GM12872 (cell line): ENCODE results near the gene HOXA6.

Experiments used
- TF ChIP-seq, protein P1 (sequence below): IDR thresholded peaks from 3 replicates; pipeline ENCODE4 v1.5.1; 2011; ENCODE audit warnings: low read depth, mild to moderate bottlenecking, low read length, moderate library complexity; ENCODE audit not compliant: insufficient read depth

Gene HOXA6

DNA sequence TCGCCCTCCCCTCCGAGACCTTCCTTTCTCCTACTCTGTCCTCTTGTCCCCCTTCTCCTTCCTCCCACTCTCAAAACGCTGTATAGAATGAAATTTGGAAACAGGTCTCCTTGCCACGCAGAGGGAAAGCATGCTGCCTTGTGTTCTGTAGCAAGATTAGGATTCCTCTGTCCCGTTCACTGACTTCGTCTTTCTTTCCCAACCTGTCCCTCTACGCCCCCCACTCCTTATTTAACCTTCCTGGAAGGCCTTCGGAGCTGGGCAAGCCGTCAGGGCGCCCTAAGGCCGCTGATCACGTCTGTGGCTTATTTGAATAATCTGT lies 16.4 kb upstream of the HOXA6 start:
- TF ChIP-seq, protein P1, sequence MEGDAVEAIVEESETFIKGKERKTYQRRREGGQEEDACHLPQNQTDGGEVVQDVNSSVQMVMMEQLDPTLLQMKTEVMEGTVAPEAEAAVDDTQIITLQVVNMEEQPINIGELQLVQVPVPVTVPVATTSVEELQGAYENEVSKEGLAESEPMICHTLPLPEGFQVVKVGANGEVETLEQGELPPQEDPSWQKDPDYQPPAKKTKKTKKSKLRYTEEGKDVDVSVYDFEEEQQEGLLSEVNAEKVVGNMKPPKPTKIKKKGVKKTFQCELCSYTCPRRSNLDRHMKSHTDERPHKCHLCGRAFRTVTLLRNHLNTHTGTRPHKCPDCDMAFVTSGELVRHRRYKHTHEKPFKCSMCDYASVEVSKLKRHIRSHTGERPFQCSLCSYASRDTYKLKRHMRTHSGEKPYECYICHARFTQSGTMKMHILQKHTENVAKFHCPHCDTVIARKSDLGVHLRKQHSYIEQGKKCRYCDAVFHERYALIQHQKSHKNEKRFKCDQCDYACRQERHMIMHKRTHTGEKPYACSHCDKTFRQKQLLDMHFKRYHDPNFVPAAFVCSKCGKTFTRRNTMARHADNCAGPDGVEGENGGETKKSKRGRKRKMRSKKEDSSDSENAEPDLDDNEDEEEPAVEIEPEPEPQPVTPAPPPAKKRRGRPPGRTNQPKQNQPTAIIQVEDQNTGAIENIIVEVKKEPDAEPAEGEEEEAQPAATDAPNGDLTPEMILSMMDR: no peak

DNA sequence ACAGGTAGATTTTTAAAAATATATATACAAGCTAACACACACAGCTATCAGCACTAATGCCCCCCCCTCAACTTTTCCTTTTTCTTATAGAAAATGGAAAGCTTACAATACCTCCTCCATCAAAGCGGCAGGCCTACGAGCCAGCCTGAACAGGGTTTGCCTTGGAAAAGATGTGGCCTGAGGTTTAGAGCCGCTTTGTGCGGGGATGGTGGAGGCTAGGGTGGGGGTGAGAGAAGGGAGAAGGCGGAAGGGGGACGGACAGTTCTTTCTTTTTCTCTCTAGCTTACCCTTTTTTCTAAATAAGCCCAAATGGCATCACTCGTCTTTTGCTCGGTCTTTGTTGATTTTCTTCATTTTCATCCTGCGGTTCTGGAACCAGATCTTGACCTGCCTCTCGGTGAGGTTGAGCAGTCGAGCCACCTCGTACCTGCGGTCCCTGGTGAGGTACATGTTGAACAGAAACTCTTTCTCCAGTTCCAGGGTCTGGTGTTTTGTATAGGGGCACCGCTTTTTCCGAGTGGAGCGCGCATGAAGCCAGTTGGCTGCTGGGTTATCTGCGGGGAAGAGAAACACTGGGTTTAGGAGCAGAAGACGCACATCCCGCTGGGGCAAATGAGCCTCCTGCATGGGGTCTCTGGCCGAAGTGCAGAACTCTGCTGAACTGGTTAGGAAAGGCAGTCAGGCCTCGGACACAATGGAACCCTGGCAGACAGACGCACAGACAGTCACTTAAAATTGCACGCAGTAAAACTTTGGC lies 15.9 kb upstream of the HOXA6 start:
- TF ChIP-seq, protein P1: no peak

DNA sequence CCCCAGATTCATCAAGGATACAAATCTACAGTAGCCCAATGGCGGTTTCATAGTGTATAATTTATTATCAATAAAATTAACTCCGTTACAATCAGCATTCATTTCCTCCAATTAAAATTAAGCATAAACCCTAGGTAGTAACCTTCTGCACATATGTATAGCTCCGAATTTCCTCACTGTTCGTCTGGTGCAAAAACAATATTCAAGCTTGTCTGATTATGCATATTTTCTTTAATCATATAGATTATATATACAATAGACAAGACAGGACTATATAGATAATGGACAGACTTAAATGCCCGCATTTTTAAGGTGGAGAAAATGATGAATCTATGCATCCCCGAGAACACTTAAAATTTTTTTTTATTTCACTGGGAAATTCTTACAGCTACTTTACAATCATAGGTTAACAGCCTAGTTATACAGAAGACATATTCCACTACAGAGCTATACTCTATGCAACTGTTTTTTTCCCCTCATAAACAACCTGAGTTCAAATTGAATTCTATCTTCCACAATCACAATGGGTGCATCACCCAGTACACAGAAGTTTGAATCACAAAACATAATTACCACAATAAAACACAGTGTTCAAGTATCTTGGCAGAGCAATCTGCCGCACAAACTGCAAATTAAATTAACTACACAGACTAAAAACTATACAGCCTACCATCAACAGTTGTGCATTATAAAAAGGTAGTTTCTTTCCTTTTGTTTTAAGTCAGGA lies 15.2 kb upstream of the HOXA6 start:
- TF ChIP-seq, protein P1: no peak

DNA sequence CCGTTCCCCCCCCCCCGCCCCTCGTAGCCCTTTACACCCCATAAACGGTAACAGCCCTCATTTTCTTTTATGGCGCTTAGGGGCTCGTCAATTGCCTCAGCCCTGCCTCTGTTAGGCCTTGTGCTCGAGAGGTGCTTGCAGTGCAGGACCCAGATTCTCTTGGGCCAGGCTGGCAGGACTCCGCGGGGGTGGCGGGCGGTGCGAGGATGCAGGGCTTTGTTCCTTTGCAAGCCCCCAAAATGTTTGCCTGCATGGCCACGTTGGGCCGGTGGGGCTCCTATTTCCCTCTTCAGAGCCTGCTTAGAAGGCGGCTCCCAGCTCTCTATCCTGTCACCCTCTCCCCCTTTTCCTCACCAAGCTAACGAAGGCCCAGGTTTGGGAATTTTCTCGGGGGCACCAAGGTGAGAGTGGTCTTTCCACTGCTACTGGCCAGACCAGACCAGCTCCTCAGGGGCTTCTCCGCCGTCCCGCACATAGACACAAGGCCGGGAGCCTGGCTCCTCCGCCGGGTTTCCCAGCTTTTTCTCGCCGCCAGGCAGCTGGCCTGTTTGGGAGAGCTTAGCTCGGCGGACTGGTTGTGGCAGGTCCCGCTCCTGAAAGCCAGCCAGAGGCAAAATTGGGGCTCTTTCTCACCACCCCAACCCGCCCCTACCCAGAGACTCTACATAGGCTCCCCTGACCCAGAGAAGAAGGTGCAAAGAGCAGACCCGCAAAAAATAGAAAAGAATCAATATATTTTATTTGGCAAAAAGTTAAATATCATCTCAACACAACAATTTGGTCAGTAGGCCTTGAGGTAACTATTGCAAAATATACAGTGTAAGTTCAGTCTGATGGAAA lies 14.4 kb upstream of the HOXA6 start:
- TF ChIP-seq, protein P1: no peak

DNA sequence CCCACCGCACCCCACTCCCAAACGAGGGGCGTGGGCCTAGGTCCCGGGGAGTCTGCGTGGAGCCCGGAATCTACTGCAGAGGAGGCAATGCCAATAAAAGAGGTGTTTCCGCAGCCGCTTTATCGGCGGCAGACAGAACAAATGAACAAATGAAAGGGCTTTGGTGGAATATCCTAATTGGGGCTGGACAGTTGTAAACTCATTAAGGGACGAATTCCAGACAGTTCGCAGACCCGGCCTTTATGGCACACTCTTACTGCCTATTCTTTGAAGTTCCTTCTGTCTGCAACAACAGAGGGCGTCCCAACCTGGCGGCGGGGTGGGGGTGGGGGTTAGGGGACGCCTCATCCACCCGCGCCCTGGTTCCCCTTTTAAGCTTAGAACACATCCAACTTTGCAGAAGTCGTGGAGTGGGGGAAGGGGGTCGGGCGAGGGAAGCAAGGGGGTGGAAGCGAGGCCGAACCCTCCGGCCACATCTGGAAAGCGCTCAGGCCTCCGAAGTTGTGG lies 13.7 kb upstream of the HOXA6 start:
- TF ChIP-seq, protein P1: no peak

DNA sequence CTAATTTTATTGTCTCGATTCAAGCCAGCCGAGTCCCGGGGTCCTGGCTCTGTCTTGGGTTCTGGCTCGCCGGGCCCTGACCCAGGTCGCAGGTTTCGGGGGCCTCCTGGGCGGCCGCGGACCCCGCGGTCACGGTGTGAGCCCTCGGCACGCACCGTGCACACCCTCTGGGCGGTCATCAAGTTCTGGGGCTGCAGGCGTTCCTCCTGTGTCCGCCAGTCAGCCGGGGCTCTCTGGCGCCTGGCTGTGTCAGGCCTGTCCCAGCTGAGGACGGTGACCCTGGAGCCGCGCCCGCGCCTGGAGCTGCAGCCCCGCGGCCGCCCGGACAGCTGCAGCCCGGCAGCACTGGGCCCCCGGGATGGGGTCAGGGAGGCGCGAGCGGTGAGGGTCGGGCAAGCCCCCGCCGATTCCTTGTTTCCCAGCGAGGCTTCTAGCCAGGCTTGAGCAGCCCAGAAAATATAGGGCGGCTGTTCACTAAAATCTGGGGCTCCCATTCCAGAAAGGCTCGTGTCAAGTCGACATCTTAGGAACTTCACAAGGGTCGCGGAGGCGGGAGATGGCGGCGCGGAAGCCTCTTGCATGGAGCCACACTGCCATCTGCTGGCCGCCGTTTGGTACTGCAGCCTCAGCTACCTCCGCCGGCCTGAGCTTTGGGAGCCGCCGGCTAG lies 13.1 kb upstream of the HOXA6 start:
- TF ChIP-seq, protein P1: peak; percentile 97
